Endothelial cell of umbilical vein (primary cell): Measurements from ENCODE around the gene PEX10. TPM values are rescaled to one million over a fixed set of nuclear protein-coding genes. Genes with fewer than 3 reads are reported as not detected.

Experiments used
- BruUV-seq: library from RNA; stranded (reverse); fragments of 400-500 nt; replicated peaks from 2 replicates; lab custom pipeline; 2021; lab: Mats Ljungman, UMichigan
- CTCF ChIA-PET: fragments of 300-600, 350-600 bp; sonication (Branson Sonifier 250); formaldehyde crosslinking; loops from one replicate; lab custom pipeline; 2021; ENCODE audit warnings: antibody characterized with exemption, inconsistent platforms; lab: Charles Lee
- POLR2A ChIA-PET: fragments of 300-600, 350-600 bp; sonication (Branson Sonifier 250); formaldehyde crosslinking; loops from one replicate; lab custom pipeline; 2021; ENCODE audit warnings: antibody characterized with exemption, inconsistent platforms; lab: Charles Lee
- DNase-seq: peaks from one replicate; pipeline ENCODE4 v3.0.0-alpha.2; 2011; ENCODE audit warnings: low read depth, low spot score
- FAIRE-seq: peaks from 2 replicates; lab custom pipeline; 2011; peaks lifted over from hg19 to GRCh38; lab: Jason Lieb, UNC
- H2AFZ ChIP-seq: 2 replicates; pipeline ENCODE4 v1.6.0; 2012; ENCODE audit warnings: low read depth, low read length, control low read depth, inconsistent platforms
- H3K27ac ChIP-seq: 2 replicates; pipeline ENCODE4 v1.5.1; 2011; ENCODE audit warnings: low read depth, mild to moderate bottlenecking, control low read depth, low read length, moderate library complexity; ENCODE audit not compliant: insufficient read depth
- H3K27me3 ChIP-seq, 2 experiments: 2 replicates each; pipeline versions ENCODE4 v1.6.0 to v1.6.1; 2011; ENCODE audit warnings: low read length in 2 of 2, mixed read lengths in 1 of 2; ENCODE audit not compliant: control insufficient read depth in 2 of 2, insufficient read depth in 2 of 2
- H3K36me3 ChIP-seq, 2 experiments: 2 replicates in 1 of 2; 3 replicates in 1 of 2; pipeline ENCODE4 v1.5.1; 2011; ENCODE audit warnings: low read length in 2 of 2, mild to moderate bottlenecking in 1 of 2, moderate library complexity in 1 of 2; ENCODE audit not compliant: control insufficient read depth in 2 of 2, insufficient read depth in 2 of 2; ENCODE audit errors: extremely low read depth in 1 of 2
- H3K4me1 ChIP-seq: 3 replicates; pipeline ENCODE4 v1.5.1; 2011; ENCODE audit warnings: mild to moderate bottlenecking, low read length; ENCODE audit not compliant: control insufficient read depth, insufficient read depth; ENCODE audit errors: extremely low read depth
- H3K4me2 ChIP-seq: 2 replicates; pipeline ENCODE4 v1.6.1; 2011; ENCODE audit warnings: low read length, control low read depth, mixed read lengths; ENCODE audit not compliant: insufficient read depth
- H3K4me3 ChIP-seq, 3 experiments: fragments of 200-600 bp in 1 of 3; sonication (generic), shearing (Covaris generic) in 1 of 3; replicated peaks in 1 of 3; 2 replicates each; pipeline ENCODE4 v1.5.1; 2011 to 2016; ENCODE audit warnings: control low read depth in 3 of 3, low read length in 3 of 3, mild to moderate bottlenecking in 2 of 3, inconsistent platforms in 1 of 3, low read depth in 1 of 3, moderate library complexity in 1 of 3; ENCODE audit not compliant: insufficient read depth in 1 of 3
- H3K79me2 ChIP-seq: 2 replicates; pipeline ENCODE4 v1.6.0; 2012; ENCODE audit warnings: low read length, inconsistent platforms; ENCODE audit not compliant: control insufficient read depth, insufficient read depth
- H3K9ac ChIP-seq: replicated peaks from 2 replicates; pipeline ENCODE3; 2011; ENCODE audit warnings: low read length, control low read depth; ENCODE audit not compliant: insufficient read depth; ENCODE audit errors: extremely low read depth
- H3K9me1 ChIP-seq: replicated peaks from 3 replicates; pipeline ENCODE4 v1.6.0; 2011; ENCODE audit warnings: mild to moderate bottlenecking, low read length; ENCODE audit not compliant: control insufficient read depth, insufficient read depth; ENCODE audit errors: extremely low read depth
- H3K9me3 ChIP-seq: replicated peaks from 2 replicates; pipeline ENCODE4 v1.5.1; 2012; ENCODE audit warnings: low read length, inconsistent platforms; ENCODE audit not compliant: control insufficient read depth, insufficient read depth
- H4K20me1 ChIP-seq: replicated peaks from 2 replicates; pipeline ENCODE3; 2011; ENCODE audit warnings: mild to moderate bottlenecking, low read length; ENCODE audit not compliant: control insufficient read depth, insufficient read depth; ENCODE audit errors: extremely low read depth
- EZH2 ChIP-seq: IDR thresholded peaks from 2 replicates; pipeline ENCODE4 v1.6.1; 2012; ENCODE audit warnings: borderline replicate concordance, low read depth, mild to moderate bottlenecking, moderate library complexity, low read length, inconsistent platforms; ENCODE audit not compliant: severe bottlenecking
- FOS ChIP-seq: IDR thresholded peaks from 2 replicates; pipeline ENCODE4 v1.6.1; 2011; ENCODE audit warnings: mild to moderate bottlenecking, low read length, moderate library complexity, borderline replicate concordance; ENCODE audit not compliant: insufficient read depth
- GATA2 ChIP-seq: IDR thresholded peaks from 2 replicates; pipeline ENCODE4 v1.7.0; 2011; ENCODE audit warnings: low read depth, mild to moderate bottlenecking, moderate library complexity, mixed read lengths, low read length; ENCODE audit not compliant: insufficient read length, insufficient read depth
- JUN ChIP-seq: IDR thresholded peaks from 2 replicates; pipeline ENCODE4 v1.6.1; 2011; ENCODE audit warnings: borderline replicate concordance, low read depth; ENCODE audit not compliant: insufficient read length, insufficient read depth
- MYC ChIP-seq: IDR thresholded peaks from one replicate; pipeline ENCODE4 v1.6.1; 2011; ENCODE audit warnings: mild to moderate bottlenecking, low read depth, low read length
- POLR2A ChIP-seq: IDR thresholded peaks from 2 replicates; pipeline ENCODE4 v1.6.1; 2012; ENCODE audit warnings: low read depth, mild to moderate bottlenecking, control low read depth, low read length
- POLR2AphosphoS5 ChIP-seq: IDR thresholded peaks from 2 replicates; pipeline ENCODE4 v1.6.1; 2012; ENCODE audit warnings: low read depth, mild to moderate bottlenecking, control low read depth, low read length, moderate library complexity; ENCODE audit not compliant: insufficient read depth
- dilution Hi-C: fragments of 300-500 bp; cut with MboI; formaldehyde crosslinking; loops from one replicate; pipeline ENCODE4 v1.15.0; 2019; ENCODE audit warnings: low sequenced_read_pairs; ENCODE audit not compliant: extremely low pct_ligation_motif_present
- intact Hi-C: fragments of 100-400 bp; cut with micrococcal nuclease; formaldehyde crosslinking; loops from one replicate; pipeline ENCODE4 v1.10.0; 2022
- polyA plus RNA-seq, 4 experiments: library from polyadenylated mRNA; depleted of rRNA in 3 of 4; stranded (reverse) in 3 of 4; unstranded in 1 of 4; fragments of >200 nt; gene quantifications; 2 replicates each; pipeline versions ENCODE4 v1.2.1 to v1.2.3, GENCODE V29; 2011 to 2012; ENCODE audit warnings: missing spikeins in 1 of 4
- total RNA-seq: library from RNA; stranded (reverse); gene quantifications from 2 replicates; pipeline ENCODE4 v1.2.3, GENCODE V29; 2021
- TF ChIP-seq, protein P1 (sequence below), 2 donors: IDR thresholded peaks; 1 replicate in 1 of 2; 2 replicates in 1 of 2; pipeline ENCODE4 v1.5.1; 2011; ENCODE audit warnings: low read length in 2 of 2, mild to moderate bottlenecking in 2 of 2, moderate library complexity in 2 of 2, control low read depth in 1 of 2, inconsistent platforms in 1 of 2, low read depth in 1 of 2; ENCODE audit not compliant: insufficient read depth in 1 of 2; ENCODE audit errors: extremely low read depth in 1 of 2
- TF ChIP-seq, protein P2 (sequence below): IDR thresholded peaks from 2 replicates; pipeline ENCODE4 v1.6.1; 2011; ENCODE audit not compliant: insufficient read depth, insufficient read length

Gene PEX10
- total and polyA plus RNA-seq, 2 donors (not counting 3 experiments of a cell fraction or from before 2014, with no cell fraction given): 25.1 to 26.7 TPM

DNA sequence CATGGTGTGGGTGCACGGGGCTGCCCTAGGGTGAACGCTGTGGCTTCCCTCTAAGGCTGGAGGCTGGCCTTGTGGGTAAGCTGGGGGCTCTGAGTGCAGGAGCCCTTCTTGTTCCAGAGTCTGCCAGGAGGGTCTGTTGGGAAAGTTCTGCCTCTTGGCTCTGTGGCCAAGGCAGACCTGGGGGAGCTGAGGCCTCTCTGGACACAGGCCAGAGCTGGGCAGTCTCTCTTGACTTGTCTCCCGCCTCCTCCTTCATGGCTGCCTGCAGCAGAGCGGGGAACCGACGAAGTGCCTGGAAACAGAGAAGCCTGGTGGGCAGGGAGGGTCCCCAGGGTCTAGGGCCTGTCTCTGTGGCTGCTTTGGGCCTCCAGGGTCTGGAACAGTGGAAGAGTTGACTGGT lies 30.3 kb upstream of the PEX10 start:
- Histone ChIP-seq H4K20me1 (no peaks in the 10 kb centered on the region), H3K27ac (no peak overlapping the region), H3K4me2 (no peak overlapping the region), H2AFZ (no peak overlapping the region), H3K27me3 (peaks cover 6 to 13% of the 10 kb centered on the region in 2 experiments), H3K79me2 (no peaks in the 10 kb centered on the region), H3K4me1 (peaks cover 4% of the 10 kb centered on the region), H3K9ac (no peak overlapping the region), H3K9me1 (no peaks in the 10 kb centered on the region), H3K36me3 (no peaks in the 10 kb centered on the region), H3K9me3 (no peaks in the 10 kb centered on the region), H3K4me3 (no peak overlapping the region)
- DNase-seq: no peak
- POLR2A ChIA-PET: no interaction called here
- dilution Hi-C loops: no loop called here
- BruUV-seq: no TSS peak
- CTCF ChIA-PET: no interaction called here
- TF ChIP-seq GATA2 (no peak), MYC (no peak), JUN (no peak), EZH2 (no peak), POLR2AphosphoS5 (no peak), POLR2A (no peak), FOS (no peak)
- TF ChIP-seq, protein P1, sequence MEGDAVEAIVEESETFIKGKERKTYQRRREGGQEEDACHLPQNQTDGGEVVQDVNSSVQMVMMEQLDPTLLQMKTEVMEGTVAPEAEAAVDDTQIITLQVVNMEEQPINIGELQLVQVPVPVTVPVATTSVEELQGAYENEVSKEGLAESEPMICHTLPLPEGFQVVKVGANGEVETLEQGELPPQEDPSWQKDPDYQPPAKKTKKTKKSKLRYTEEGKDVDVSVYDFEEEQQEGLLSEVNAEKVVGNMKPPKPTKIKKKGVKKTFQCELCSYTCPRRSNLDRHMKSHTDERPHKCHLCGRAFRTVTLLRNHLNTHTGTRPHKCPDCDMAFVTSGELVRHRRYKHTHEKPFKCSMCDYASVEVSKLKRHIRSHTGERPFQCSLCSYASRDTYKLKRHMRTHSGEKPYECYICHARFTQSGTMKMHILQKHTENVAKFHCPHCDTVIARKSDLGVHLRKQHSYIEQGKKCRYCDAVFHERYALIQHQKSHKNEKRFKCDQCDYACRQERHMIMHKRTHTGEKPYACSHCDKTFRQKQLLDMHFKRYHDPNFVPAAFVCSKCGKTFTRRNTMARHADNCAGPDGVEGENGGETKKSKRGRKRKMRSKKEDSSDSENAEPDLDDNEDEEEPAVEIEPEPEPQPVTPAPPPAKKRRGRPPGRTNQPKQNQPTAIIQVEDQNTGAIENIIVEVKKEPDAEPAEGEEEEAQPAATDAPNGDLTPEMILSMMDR (IDR thresholded peaks at IDR 0.05; ENCODE audit: extremely low read depth in 1 of 2, insufficient read depth in 1 of 2, low read depth in 1 of 2, low read length in 2 of 2): no peak
- TF ChIP-seq, protein P2, sequence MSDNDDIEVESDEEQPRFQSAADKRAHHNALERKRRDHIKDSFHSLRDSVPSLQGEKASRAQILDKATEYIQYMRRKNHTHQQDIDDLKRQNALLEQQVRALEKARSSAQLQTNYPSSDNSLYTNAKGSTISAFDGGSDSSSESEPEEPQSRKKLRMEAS: no peak
- FAIRE-seq: no peak
- intact Hi-C loops: loop anchor here (2.0 kb wide), 1 partner anchor 104 kb away; no protein-coding TSS in a partner anchor
